Body of pancreas (tissue), 4 donors: ENCODE measurements around the gene DIPK2B.

Source experiments
- CTCF ChIP-seq, 7 experiments: fragments of 450-650 bp in 4 of 7; fragments of 200-600 bp in 3 of 7; sonication (generic) in 3 of 7; IDR thresholded peaks; one replicate each; pipeline ENCODE4 v1.5.1; 2016 to 2019; ENCODE audit warnings: antibody characterized with exemption in 7 of 7
- POLR2A ChIP-seq, 3 donors: fragments of 450-650 bp; IDR thresholded peaks; one replicate each; pipeline ENCODE4 v1.6.1; 2016; ENCODE audit warnings: antibody characterized with exemption in 3 of 3, mild to moderate bottlenecking in 2 of 3

- TF ChIP-seq CTCF (IDR thresholded peaks at IDR 0.05): no peak
- TF ChIP-seq POLR2A (IDR thresholded peaks at IDR 0.05): no peak
These were observed 39.6 kb upstream of the DIPK2B start for GRCh38 chrX:45240301-45240700.
